Testis (tissue), 2 donors: Measurements from ENCODE around the gene CNTN4.

ENCODE experiments used
- CTCF ChIP-seq, 3 experiments: fragments of 450-650 bp in 2 of 3; fragments of 200-600 bp in 1 of 3; sonication (generic) in 1 of 3; IDR thresholded peaks; one replicate each; pipeline ENCODE4 v1.5.1; 2016 to 2019; ENCODE audit warnings: antibody characterized with exemption in 3 of 3, mild to moderate bottlenecking in 2 of 3, moderate library complexity in 1 of 3
- POLR2A ChIP-seq: fragments of 450-650 bp; IDR thresholded peaks from one replicate; pipeline ENCODE4 v1.6.1; 2017; ENCODE audit warnings: antibody characterized with exemption, mild to moderate bottlenecking, moderate library complexity

GRCh38 chr3:2423143-2423542 is 324.5 kb downstream of the CNTN4 start:
- TF ChIP-seq CTCF (IDR thresholded peaks at IDR 0.05) (no peak), POLR2A (no peak)
